ENCODE measurements around the gene PIGS.

- TF ChIP-seq CTCF (IDR thresholded peaks at IDR 0.05; ENCODE audit: insufficient read depth, low read depth, low read length) (no peak), EZH2 (IDR thresholded peaks at IDR 0.05; ENCODE audit: insufficient read depth, low read length) (no peak)
These were observed 56.7 kb downstream of the PIGS start for GRCh38 chr17:28514561-28515002.
